Stimulated activated CD8-positive, alpha-beta memory T cell treated with anti-CD3 and anti-CD28 coated beads, Interleukin-7, amount 100 ng/mL, for 48 hours (primary cell): ENCODE measurements around the gene MEMO1.
"Not testable (repeated sequence)": the region's sequence is repeated elsewhere in the genome, so short reads cannot be mapped to it uniquely, and the experiment has no call there.

Source experiments
- DNase-seq, 2 donors: peaks; one replicate each; pipeline ENCODE4 v3.0.0-alpha.2; 2020; ENCODE audit warnings: low read depth in 1 of 2; ENCODE audit errors: extremely low read depth in 1 of 2

The MEMO1 gene

DNA sequence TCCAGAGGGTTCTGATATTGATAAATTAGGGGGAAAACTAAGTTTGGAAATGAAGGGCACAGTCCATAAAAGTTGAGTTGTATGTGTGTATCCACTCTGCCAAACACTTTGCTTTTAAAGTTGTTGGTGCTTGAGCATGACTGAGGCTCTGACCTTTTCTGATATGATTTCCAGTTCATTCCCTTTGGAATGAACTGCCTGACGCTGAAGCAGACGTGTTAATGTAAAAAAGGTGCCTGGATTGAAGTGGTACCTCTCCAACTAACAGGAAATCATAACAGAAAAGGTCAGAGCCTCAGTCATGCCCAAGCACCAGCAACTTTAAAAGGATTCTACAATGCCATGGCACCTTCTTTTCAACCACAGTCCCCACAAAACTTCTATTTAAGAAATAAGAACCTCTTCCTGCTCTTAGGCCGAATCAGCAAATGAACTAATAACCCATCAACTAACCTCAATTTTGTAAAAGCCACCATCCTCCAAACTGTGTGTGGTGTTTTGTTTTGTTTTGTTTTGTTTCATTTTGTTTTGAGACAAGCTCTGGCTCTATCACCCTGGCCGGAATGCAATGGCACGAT, 52.6 kb downstream of the MEMO1 start:
- DNase-seq = no peak

DNA sequence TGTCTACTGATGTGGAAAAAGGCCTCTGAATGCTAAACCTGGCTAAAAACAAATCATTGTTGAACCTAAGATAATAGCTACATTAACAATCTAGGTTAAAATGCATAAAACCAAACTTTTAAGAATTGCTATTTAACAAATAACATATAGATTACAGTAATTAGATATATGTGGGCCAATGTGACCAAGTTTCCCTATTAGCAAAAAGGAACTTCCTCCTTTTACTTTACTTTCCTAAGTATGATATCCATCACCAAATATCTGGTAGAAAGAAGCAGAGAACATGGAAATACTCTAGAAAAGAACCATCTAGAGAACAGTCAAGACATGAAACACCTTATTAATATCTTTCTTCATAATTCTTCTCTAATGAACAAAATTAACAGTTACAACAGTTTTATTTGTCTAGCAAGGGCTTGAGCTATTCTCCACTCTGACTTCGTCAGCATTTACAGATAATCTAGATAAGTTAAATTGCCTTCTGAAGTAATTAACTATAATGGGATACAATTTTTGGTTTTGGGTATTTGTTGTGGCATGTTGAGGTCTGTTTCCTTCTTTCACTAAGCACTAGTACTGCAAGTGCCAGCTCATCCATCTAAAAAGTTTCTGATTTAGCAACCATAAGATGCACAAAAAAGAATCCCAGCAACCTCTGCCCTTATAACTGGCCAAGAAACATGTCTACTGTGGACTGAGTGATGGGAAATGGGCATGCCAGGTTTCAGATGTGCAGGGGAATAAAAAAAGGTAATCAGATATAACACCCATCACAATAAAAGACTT, 53.3 kb downstream of the MEMO1 start:
- DNase-seq = no peak

DNA sequence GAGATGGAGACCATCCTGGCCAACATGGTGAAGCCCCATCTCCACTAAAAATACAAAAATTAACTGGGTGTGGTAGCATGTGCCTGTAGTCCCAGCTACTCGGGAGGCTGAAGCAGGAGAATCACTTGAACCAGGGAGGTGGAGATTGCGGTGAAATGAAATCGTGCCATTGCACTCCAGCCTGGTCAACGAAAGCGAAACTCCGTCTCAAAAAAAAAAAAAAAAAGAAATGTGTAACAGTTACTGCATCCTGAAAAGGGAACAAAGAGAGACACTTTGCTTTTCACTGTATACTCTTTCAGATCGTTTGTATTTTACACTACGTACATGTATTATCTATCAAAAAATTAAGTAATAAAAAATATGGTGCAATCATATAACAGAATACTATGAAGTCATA, 53.9 kb downstream of the MEMO1 start:
- DNase-seq = not testable (repeated sequence)

DNA sequence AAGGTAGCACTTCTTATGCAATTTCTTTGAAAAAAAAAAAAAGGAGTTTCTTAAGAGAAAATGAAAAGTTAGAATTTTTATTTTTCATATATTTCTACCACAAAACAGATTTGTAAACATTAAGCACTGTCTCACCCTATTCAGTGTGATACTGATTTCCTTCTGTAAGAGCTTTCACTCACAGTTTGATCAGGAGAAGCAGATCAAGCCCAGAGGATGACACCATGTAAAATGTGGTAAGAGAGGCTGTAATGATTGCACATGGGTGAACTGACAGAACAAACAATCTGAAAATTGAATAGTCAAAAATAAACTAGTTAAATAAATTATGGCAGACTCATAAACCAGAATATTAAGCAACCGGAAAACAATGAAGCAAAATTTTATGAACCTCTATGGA, 54.5 kb downstream of the MEMO1 start:
- no peak for DNase-seq

DNA sequence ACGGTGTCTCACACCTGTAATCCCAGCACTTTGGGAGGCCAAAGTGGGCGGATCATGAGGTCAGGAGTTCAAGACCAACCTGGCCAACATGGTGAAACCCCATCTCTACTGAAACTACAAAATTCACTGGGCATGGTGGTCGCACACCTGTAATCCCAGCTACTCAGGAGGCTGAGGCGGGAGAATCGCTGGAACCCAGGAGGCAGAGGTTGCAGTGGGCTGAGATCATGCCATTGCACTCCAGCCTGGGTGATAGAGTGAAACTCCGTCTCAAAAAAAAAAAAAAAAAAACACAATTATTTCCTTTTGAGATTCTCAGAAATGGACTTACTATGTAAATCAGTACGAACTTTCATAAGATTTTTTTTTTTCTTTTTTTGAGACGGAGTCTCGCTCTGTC, 57.7 kb downstream of the MEMO1 start:
- DNase-seq = not testable (repeated sequence)

DNA sequence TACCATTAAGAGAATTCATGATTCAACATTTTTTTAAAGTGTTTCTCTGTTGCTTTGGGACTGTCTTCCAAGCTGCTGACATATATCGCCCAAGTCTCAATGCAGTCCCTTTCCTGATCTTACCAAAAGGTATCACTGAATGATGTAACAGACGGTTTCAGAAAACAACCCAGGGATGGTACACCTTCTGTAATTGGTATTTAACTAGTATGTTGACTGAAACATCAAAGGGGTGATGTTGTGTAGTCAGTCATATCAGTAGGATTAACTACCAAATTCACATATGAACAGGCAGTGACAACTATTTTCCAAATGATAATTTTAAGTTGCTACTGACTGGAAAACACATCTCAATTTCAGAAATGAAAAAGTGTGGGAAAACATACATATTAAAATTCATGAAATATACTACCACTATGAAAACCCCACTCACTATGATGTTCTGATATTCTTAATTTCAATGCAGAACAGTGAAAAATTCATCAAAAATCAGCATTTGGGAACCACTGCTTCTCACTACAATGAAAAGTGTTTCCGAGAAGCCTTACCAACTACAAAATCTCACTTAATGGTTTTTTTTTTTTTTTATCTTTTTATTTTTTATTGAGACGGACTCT, 59.8 kb downstream of the MEMO1 start:
- DNase-seq = no peak

DNA sequence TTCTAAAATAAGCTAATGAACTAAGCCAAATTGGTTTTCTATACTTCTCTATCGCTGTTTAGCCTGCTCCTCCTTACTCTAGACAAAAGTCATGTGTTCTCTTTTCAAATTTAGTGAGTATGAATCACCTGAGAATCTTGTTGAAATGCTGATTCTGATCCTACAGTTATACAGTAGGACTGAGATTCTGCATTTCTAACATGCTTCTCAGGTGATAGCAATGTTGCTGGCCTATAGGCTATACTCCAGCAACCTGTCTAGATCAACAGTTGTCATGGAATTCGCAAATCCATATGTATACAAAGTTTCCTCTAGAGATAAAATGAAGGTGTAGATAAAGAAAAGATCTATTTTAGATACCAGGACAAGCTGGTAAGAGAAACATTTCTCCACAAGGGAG, 62.9 kb downstream of the MEMO1 start:
- DNase-seq = no peak

DNA sequence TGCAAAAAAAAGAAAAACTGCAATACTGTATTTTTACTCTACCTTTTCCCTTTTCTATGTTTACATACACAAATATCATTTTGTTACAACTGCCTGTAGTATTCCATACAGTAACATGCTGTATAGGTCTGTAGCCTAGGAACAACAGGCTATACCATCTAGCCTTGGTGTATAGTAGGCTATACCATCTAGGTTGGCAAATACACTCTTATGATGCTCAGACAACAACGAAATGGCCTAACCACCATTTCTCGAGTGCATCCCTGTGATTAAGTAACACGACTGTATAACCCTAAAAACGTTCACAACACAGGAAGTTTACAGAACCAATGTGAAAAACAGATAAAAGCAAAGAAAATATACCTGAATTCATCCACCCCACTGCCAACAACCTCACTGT, 64.0 kb downstream of the MEMO1 start:
- no peak for DNase-seq

DNA sequence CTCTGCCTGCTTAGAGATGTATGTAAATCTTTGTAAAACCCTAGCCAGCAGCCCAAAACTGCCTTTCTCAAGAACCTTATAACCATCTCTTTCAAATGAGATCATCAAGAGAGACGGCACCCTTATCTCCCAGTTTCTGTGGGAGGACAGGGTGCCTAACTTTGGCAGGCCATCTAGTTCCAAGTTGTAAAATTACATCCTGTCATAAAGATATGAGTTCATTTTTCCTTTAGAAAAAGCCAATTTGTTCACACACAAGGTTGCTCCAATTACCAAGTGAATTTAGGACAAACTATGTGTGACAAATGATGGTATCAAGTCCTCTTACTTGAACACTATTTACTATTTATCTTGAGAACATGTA, 65.3 kb downstream of the MEMO1 start:
- DNase-seq = no peak

DNA sequence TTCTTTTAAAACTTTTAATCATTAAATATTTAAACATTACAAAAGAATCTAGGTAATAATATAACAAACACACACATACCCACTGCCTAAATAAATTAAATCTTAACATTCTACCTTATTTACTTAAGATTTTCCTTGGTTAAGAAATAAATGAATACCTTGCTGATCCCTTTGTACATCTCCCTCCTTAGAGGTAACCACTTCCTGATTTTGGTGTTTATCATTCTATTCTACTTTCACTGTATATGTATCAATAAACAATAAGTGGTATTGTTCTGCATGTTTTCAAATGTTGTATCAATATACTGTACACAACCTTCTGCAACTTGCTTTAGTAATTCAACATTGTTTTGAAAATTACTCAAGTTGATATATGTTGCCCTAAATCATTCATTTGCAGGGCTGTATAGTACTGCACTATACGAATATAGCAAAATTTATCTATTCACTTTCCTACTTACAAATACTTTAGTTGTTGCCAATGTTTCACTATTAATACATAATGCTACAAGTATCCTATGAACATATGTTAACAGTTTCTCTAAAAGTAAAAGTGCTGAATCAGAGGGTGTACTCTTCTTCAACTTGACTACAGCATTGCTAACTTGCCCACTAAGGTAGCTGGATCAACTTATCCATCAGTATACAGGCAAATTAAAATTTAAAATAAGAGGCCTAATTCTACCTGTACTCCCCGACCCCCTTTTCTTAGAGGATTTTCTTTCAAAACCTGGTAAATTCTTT, 65.8 kb downstream of the MEMO1 start:
- DNase-seq = no peak

DNA sequence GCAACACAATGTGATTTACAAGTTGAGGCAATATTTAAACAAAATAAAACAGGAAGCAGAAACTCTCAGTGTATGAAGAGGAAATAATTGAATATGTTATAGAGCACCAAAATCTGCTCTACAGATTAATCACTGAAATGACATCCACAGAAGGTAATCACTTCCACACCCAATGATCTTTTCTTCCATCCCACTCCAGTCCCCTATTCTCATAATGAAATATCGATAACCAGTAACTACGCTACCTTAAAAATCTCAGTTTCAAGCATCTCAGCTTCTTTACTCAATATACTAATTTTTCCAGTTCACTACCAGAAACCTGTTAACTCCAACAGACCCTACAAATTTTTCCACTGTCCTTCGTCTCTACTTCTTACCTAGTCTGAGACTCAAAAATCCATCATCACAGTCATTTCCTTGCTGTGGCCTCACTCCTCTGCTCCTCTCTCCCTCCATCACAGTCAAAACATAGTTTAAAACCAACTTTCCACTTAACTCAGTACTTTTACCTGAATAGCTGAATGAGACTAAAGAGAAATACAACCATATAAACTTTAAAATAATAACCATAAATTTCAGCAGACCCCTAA, 67.1 kb downstream of the MEMO1 start:
- DNase-seq = no peak

DNA sequence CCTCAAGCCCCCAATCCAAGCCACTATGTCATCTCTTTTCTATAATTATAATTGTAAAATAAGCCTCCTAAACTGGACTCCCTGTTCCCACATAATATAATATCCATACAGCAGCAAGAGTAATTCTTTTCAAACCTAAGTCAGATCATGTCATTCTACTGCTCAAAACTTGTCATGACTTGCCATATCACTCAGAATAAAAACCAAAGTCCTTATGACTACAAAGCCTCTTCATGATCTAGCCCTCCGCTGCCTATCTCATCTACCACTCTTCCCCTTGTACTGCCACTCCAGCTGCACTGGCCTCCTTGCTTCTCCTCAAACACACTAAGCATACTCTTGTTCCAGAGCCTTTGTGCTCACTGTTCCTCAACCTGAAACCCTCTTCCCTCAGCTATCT, 69.9 kb downstream of the MEMO1 start:
- no peak for DNase-seq

DNA sequence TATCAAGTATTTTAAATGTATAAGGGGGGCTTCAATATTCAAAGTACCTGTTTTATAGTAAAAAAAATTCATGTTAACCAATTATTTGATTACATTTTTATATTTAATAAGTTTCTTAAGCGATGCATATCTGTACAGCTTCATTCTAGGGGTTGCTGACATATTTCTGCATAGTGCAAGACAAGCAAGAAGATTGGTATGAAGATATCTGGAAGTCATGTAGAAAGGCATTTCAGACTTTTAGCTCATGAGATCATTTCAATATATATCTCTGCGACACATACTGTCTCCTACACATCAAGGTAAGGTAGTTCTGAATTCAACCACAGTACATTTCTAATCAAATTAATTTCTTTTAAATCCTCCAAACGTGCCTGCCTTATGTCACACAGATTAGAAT, 73.1 kb downstream of the MEMO1 start:
- no peak for DNase-seq

DNA sequence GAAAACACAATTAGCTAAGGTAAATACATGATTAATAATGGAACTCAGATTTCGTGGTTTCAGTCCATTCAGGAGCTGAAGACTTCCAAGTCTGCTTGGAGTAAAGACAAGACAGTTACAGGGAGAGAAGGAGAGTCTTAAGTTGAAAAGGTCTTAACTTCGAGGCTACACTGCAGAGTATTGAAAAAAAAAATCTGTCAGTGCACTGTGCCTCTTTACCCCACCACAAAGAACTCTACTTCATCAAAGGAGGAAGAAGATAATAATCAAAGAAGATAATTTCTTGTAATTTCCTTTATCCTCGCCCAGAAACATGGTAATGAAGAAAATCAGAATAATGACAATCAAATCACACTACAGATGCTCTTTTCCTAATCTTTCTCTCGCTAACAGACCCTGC, 75.4 kb downstream of the MEMO1 start:
- no peak for DNase-seq

DNA sequence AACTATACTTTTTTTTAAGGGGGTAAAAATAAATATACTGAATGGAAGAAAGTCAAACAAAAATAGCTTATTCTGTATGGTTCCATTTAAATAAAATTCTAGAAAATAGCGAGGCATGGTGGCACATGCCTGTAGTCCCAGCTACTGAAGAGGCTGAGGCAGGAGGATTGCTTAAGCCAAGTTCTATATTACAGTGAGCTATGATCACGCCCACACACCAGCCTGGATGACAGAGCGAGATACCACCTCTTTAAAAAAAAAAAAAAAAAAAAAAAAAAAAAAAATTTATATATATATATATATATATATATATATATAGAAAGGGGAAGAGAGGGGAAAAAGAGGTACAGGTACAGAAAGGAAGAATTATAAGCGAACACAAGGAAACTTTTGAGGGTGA, 77.7 kb downstream of the MEMO1 start:
- DNase-seq = no peak

DNA sequence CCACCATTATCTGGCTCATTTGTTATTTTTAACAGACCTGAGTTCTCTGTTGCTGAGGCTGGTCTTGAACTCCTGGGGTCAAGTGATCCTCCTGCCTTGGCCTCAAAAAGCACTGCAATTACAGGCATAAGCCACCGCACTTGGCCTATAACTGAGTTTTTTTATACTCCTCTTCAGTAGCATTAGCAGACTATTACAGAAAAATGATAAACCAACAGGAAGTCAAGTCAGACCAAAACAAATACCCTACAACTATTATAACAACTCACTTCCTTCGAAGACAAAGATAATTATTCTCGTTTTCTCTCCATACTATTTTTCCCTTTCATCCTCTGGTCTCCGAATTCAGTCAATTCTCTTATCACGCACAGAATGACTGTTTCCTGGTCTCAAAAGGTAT, 78.2 kb downstream of the MEMO1 start:
- no peak for DNase-seq

DNA sequence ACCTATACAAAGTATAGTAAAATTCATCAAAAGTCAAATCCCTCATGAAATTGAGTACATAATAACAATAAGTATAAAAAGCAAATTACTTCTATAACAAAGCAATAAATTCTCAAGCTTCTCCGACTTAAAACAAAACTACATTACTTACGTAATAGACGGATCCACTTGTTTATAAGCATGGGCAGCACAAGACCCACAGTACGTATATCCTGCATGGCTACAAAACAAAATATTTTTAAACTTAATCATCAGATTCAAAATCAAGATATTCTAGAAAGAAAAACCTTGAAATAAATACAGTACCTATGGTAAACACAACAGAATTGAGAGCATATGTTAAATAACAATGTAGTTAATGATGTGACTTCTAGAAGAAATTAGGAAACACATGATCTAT, 78.9 kb downstream of the MEMO1 start:
- no peak for DNase-seq

DNA sequence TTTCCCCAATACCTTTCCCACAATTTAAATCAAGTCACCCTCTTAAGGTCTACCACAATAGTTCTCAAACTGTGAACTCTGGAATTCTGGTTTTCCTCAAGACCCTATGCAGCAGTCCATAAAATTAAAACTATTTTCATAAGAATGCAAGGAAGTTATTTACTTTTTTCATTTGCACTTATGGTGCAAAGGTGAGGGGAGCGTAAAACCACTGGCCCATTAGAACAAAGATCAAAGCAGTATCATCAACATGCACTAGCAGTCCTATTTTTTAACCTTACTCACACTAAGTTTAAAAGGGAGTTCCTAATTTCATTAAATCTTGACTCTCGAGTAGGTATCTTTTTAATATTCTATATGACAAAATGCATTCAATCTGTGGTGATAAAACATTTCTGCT, 85.3 kb downstream of the MEMO1 start:
- DNase-seq = no peak

DNA sequence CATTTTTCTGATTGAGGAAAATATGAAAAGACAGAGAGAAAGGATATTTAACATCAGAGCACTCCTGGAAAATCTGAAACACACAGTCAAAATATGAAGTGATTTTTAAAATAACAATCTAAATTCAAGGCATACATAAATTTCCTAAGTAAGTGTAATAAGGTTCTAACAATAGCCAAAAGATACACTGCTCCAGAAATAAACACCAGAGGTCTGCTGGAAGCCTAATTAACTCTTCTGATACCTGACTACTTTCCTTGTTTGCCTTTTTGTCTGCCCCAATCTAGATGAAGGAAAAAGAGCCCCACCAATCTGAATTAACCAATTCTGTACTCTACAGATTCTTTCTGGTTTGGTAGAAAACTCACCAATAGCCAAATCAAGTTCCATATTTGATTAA, 87.1 kb downstream of the MEMO1 start:
- no peak for DNase-seq

DNA sequence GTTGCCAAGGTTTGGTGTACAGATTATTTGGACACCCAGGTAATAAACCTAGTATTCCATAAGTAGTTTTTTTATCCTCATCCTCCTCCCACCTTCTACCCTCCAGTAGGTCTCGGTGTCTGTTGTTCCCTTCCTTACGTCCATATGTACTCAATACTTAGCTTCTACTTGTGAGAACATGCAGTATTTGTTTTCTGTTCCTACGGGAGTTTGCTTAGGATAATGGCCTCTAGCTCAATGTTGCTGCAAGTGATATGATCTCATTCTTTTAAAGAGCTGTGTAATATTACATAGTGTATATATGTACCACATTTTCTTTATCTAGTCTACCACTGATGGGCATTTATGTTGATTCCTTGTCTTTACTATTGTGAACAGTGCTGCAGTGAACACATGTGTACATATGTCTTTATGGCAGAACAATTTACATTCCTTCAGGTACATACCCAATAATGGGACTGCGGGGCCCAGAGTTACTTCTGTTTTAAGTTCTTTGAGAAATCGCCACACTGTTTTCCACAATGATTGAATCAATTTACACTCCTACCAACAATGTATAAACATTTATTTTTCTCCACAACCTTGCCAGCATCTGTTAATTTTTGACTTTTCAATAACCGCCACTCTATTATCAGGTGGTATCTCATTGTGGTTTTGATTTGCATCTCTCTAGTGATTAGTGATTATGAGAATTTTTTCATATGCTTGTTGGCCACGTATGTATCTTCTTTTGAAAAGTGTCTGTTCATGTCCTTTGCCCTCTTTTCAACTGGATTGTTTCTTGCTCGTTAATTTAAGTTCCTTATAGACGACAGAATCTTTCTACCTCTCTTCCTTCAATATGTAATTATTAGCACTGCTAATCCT, 88.0 kb downstream of the MEMO1 start:
- no peak for DNase-seq

DNA sequence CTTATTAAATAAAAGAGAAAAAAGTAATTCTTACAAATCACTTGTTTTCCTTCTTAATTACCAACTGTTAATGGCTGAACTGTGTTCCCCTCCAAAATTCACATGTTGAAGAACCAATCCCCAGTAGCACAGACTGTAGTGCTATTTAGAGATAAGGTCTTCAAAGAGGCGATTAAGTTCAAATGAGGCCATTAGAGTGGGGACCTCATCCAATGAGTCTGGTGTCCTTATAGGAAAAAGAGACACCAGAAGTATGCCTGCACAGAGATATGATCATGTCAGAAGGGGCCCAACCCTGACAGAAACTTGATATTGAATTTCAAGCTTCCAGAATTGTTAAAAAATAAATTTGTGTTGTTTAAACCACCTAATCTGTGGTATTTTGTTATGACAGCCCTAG, 89.8 kb downstream of the MEMO1 start:
- DNase-seq = no peak
